ENCODE data around the gene HBP1.
A peak's percentile ranks its signal among the peaks of the same experiment; 100 is the strongest.
"Not testable (repeated sequence)": the region's sequence is repeated elsewhere in the genome, so short reads cannot be mapped to it uniquely, and the experiment has no call there.

Gene HBP1

GRCh38 chr7:107168233-107169119 lies at the start of gene HBP1:
Gene HBP1 (plus strand): TSS chr7:107169003. CDS start chr7:107179894, 10,891 bp downstream.
- DNase-seq = peak; percentile 100

- DNase-seq = no peak
Observed at GRCh38 chr7:107119376-107120105, 49.3 kb upstream of the HBP1 start.

- DNase-seq = no peak
Observed at GRCh38 chr7:107122486-107122911, 46.3 kb upstream of the HBP1 start.

GRCh38 chr7:107123392-107123791 lies 45.4 kb upstream of the HBP1 start:
- no peak for DNase-seq

- peak; percentile 88 for DNase-seq
Observed at GRCh38 chr7:107125475-107125874, 43.3 kb upstream of the HBP1 start.

GRCh38 chr7:107128217-107128616 lies 40.6 kb upstream of the HBP1 start:
- DNase-seq = no peak

- DNase-seq = no peak
Observed at GRCh38 chr7:107128748-107129147, 40.1 kb upstream of the HBP1 start.

GRCh38 chr7:107130487-107131220 lies 38.1 kb upstream of the HBP1 start:
- no peak for DNase-seq

- DNase-seq = no peak
Observed at GRCh38 chr7:107133396-107133795, 35.4 kb upstream of the HBP1 start.

GRCh38 chr7:107138696-107139420 lies 29.9 kb upstream of the HBP1 start:
- DNase-seq = no peak

- DNase-seq = not testable (repeated sequence)
Observed at GRCh38 chr7:107143875-107144274, 24.9 kb upstream of the HBP1 start.

- no peak for DNase-seq
Observed at GRCh38 chr7:107145067-107145838, 23.6 kb upstream of the HBP1 start.

GRCh38 chr7:107147464-107148393 lies 21.1 kb upstream of the HBP1 start:
- DNase-seq = no peak

GRCh38 chr7:107148721-107149120 lies 20.1 kb upstream of the HBP1 start:
- no peak for DNase-seq

- no peak for DNase-seq
Observed at GRCh38 chr7:107149863-107150262, 18.9 kb upstream of the HBP1 start.

- peak; percentile 70 for DNase-seq
Observed at GRCh38 chr7:107150375-107151073, 18.3 kb upstream of the HBP1 start.

- no peak for DNase-seq
Observed at GRCh38 chr7:107151538-107151937, 17.3 kb upstream of the HBP1 start.

- DNase-seq = no peak
Observed at GRCh38 chr7:107152011-107152410, 16.8 kb upstream of the HBP1 start.

- DNase-seq = no peak
Observed at GRCh38 chr7:107154826-107155225, 14.0 kb upstream of the HBP1 start.

GRCh38 chr7:107155726-107156125 lies 13.1 kb upstream of the HBP1 start:
- DNase-seq = not testable (repeated sequence)

Measured in NCI-H345 (cell line).